ENCODE measurements around the gene NRCAM.

DNA sequence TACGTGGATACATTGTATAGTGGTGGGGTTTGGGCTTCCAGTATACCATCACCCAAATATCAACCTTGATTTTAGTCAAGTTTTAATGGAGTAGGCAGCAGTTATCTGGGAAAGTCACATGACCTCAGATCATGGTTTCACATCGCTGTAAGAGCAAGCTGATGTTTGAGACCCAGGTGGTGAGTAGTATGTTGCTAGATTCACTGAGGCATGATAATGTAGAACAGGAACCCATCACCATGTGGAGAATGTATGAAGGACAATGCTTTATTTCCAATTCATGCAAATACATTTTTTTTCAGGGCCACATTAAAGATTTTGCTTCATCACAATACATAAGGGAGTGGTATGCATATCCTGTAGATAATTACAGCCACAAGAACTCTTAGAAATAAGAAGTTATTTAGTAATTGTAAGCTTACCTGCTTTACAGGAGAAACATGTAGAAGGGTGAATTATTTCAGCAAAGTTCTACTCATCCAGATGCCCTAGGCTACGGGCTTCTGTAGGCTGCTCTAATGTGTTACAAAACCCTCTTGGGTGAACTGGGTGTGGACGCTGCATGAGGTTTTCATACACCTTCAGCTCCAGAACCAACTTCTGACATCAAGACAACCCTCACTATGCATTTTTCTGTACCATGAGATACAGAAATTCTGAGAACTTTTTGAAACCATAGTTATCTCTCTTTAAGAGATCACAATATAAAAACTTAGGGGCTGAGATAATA, 298.5 kb downstream of the NRCAM start:
- TF ChIP-seq, protein P1, sequence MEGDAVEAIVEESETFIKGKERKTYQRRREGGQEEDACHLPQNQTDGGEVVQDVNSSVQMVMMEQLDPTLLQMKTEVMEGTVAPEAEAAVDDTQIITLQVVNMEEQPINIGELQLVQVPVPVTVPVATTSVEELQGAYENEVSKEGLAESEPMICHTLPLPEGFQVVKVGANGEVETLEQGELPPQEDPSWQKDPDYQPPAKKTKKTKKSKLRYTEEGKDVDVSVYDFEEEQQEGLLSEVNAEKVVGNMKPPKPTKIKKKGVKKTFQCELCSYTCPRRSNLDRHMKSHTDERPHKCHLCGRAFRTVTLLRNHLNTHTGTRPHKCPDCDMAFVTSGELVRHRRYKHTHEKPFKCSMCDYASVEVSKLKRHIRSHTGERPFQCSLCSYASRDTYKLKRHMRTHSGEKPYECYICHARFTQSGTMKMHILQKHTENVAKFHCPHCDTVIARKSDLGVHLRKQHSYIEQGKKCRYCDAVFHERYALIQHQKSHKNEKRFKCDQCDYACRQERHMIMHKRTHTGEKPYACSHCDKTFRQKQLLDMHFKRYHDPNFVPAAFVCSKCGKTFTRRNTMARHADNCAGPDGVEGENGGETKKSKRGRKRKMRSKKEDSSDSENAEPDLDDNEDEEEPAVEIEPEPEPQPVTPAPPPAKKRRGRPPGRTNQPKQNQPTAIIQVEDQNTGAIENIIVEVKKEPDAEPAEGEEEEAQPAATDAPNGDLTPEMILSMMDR (conservative IDR thresholded peaks at IDR 0.05): no peak
- TF ChIP-seq ZFX (IDR thresholded peaks at IDR 0.05): no peak

All from C4-2B (cell line).